Lower leg skin (tissue), 3 donors: ENCODE data around the gene S100A5.
"Not testable (repeated sequence)": the region's sequence is repeated elsewhere in the genome, so short reads cannot be mapped to it uniquely, and the experiment has no call there.

Experiments used
- CTCF ChIP-seq, 3 donors: fragments of 450-650 bp; IDR thresholded peaks; one replicate each; pipeline ENCODE4 v1.5.1; 2016; ENCODE audit warnings: antibody characterized with exemption in 3 of 3, mild to moderate bottlenecking in 3 of 3, moderate library complexity in 2 of 3
- POLR2A ChIP-seq, 2 donors: fragments of 450-650 bp; IDR thresholded peaks; one replicate each; pipeline ENCODE4 v1.6.1; 2016 to 2017; ENCODE audit warnings: antibody characterized with exemption in 2 of 2, mild to moderate bottlenecking in 1 of 2, moderate library complexity in 1 of 2

DNA sequence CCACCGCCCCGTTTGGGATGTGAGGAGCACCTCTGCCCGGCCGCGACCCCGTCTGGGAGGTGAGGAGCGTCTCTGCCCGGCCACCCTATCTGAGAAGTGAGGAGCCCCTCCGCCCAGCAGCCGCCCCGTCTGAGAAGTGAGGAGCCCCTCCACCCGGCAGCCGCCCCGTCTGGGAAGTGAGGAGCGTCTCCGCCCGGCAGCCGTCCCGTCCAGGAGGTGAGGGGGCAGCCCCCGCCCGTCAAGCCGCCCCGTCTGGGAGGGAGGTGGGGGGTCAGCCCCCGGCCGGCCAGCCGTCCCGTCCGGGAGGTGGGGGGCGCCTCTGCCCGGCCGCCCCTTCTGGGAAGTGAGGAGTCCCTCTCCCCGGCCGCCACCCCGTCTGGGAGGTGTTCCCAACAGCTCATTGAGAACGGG is 34.4 kb upstream of the S100A5 start:
- TF ChIP-seq CTCF, POLR2A (IDR thresholded peaks at IDR 0.05): not testable (repeated sequence)
